GM12864 (cell line): ENCODE results near the gene GMPR2.

ENCODE experiments used
- DNase-seq: peaks from one replicate; pipeline ENCODE4 v3.0.0-alpha.2; 2011; ENCODE audit warnings: low read depth
- H3K4me3 ChIP-seq: 2 replicates; pipeline ENCODE4 v1.5.1; 2011; ENCODE audit warnings: mild to moderate bottlenecking, low read depth, low read length, control low read depth
- TF ChIP-seq, protein P1 (sequence below): IDR thresholded peaks from 2 replicates; pipeline ENCODE4 v1.5.1; 2011; ENCODE audit warnings: low read depth, mild to moderate bottlenecking, moderate library complexity, low read length, control low read depth, inconsistent platforms; ENCODE audit errors: missing control alignments

GMPR2 gene

DNA sequence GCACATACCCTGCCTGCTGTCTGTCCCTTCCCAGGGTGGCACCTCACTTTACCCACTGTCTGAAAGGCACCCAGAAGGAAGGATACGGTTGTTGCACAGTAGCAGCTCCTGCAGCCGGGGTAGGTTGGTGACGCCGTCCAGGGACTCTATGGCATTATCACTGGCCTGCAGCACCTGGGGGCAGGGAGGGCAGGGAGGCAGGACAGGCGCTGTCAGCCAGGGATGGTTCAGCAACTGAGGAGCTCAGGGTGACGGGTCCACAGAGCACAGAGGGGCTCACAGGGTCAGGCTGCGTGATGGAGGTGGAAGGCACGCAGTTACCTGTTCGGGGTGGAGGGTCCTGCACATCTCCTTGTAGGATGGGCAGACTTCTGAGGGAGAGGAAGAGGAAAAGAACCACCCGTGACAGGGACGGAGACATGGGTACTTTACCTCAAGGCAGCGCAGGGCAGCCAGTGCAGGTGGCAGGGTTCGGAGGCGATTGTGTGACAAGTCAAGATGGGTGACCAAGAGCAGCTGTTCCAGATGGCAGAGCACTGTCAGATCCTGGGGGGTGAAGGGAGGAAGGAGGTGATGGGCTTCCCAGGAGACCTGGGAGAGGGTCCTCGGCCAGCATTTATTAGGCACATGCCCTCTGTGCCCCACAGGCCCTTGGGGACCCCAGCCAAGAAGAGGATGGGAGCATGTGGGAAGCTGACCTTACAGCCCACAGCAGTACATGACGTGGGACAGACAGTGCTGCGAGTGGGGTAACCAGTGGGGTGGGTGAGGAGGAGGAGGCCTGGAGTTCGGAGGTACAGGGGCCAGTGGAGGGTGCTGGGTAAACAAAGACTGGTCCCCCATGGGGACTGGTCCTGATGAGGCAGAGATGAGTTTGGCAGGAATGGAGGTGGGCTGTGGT, 33.9 kb downstream of the GMPR2 start:
- H3K4me3 ChIP-seq = no peak overlapping the region
- TF ChIP-seq, protein P1, sequence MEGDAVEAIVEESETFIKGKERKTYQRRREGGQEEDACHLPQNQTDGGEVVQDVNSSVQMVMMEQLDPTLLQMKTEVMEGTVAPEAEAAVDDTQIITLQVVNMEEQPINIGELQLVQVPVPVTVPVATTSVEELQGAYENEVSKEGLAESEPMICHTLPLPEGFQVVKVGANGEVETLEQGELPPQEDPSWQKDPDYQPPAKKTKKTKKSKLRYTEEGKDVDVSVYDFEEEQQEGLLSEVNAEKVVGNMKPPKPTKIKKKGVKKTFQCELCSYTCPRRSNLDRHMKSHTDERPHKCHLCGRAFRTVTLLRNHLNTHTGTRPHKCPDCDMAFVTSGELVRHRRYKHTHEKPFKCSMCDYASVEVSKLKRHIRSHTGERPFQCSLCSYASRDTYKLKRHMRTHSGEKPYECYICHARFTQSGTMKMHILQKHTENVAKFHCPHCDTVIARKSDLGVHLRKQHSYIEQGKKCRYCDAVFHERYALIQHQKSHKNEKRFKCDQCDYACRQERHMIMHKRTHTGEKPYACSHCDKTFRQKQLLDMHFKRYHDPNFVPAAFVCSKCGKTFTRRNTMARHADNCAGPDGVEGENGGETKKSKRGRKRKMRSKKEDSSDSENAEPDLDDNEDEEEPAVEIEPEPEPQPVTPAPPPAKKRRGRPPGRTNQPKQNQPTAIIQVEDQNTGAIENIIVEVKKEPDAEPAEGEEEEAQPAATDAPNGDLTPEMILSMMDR = no peak
- DNase-seq = no peak

DNA sequence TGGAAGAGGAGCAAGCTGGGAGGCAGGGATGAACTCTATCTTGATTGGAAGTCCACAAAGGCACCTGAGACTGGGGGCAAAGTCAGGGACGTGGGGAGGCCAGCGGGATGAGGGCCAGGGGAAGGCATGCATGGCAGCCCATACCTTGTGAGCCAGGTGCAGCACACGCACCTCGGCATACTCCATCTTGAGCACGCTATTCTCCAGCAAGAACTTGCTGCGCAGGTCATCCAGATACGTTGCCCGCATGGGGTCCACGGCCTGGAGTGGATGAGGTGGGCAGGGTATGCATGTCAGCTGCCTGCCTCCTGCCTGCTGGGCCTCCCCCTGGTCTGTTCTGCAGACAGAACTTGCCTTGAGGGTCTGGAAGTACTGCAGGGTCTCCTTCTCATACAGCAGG, 34.8 kb downstream of the GMPR2 start:
- TF ChIP-seq, protein P1 = no peak
- DNase-seq = no peak
- no peak overlapping the region for H3K4me3 ChIP-seq

DNA sequence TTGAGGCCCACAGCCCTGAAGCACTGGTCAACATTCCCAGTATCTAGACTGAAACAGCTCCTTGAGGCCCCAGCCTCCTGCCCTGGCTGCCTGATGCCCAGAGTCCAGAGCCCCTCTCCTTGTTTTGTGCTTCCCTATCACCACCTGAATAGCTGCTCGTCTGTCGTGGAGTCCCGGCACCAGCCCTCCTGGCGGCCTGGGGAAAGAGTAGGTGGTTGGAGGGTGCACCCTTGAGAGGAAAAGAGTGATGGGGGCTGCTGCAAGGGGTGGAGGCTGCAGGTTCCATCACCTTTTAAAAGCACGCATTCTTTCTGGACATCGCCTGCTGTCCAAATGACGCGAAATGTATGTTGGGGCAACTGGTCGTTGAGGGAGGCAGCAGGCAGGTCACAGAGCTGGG, 35.5 kb downstream of the GMPR2 start:
- no peak overlapping the region for H3K4me3 ChIP-seq
- TF ChIP-seq, protein P1 = no peak
- no peak for DNase-seq

DNA sequence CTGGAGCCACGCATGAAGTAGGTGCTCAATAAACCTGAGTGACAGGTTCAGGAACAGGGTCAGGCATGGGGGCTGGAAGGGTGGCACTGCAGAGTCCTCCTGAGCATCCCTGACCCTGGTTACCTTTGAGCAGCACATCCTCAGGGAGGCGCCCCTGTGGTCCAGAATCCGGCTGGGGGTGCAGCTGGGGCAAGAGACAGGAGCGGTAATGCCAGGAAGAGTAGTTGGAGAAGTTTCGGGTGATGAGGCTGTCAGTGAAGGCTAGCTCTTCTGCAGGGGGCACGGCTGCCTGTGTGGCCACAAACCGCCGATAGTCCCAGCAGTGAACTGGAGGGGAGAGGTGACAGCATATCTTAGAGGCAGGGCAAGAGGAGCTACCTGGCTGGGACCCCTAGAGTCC, 36.6 kb downstream of the GMPR2 start:
- H3K4me3 ChIP-seq = no peak overlapping the region
- DNase-seq = no peak
- TF ChIP-seq, protein P1 = no peak

DNA sequence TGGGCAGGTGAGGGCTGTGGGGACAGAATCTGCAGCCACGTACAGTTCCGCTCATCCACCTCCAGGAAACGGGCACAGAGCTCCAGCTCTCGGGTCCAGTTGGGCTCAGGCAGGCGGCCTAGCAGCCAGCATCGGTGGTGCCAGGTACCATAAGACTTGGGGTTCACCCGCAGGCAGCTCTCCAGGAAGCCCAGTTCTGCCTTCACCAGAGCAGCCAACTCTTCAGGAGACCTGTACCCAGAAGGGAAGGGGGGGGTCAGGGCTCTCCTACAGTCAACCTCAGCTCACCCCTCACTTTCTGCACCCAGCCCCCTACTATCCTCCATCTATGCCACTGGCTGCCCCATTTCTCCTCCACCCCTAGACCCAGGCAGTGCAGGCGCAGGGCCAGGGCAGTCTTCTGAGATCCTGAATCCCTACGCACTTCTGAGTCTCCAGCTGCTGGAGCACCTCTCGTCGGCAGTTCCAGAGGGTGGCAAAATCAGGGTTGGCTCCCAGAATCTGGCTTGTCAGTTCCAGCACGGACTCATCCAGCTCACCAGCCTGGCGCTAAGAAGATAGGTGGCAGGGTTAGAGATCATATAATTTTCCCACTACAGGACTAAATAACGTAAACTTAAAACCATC, 37.3 kb downstream of the GMPR2 start:
- no peak for DNase-seq

DNA sequence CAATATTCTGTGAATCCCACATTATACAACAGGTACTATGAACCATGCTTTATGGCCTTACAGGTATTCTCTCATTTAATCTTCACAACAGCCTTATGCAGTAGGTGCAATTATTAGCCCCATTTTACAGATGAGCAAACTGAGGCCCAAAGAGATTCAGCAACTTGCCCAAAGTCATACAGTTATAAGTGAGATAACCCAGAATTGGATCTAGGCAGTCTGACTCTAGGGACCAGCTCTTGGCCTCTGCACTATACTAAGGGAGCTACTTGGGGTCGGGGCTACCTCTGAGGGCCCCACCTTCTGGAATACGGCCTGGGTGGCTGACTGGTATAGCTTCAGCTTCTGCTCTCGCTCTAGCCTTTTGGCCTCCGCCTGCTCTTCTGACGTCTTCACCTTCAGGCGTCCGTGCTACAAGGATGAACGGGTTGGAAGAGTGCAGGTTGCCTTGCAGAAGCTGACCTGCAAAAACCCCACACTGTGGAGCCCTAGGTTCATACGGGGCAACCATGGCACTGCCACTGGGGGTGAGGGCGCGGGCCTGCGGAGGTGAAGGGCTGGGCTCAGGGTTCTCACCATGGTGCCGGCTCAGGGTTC, 37.9 kb downstream of the GMPR2 start:
- H3K4me3 ChIP-seq = peak overlapping the region; percentile 68
- DNase-seq = no peak
- TF ChIP-seq, protein P1 = no peak

More for the DNA sequence above, 37.3 kb downstream of the GMPR2 start:
- peak overlapping the region; percentile 68; the same call in 1 of the 2 replicates for H3K4me3 ChIP-seq
- TF ChIP-seq, protein P1 = no peak
